ENCODE results near the gene SLC11A1.

Gene SLC11A1

DNA sequence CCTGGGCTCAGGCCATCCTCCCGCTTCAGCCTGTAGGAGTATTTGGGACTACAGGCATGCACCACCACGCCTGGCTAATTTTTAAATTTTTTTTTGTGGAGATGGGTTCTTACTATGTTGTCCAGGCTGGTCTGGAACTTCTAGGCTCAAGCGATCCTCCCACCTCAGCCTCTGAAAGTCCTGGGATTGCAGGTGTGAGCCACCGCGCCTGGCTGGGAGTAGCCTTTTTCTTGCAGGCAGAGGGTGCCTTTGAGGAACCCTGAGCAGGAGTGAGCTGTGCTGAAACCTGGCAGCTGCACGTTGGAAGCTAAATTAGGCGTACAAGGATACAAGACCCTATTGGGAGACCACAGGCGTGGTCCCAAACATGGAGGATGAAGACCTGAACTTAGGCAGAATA is 25.6 kb downstream of the SLC11A1 start:
- no peaks in the 10 kb centered on the region for H3K27me3 ChIP-seq (ENCODE audit: control insufficient read depth, insufficient read depth, low read length)
- peaks cover 22% of the 10 kb centered on the region for H3K4me1 ChIP-seq (ENCODE audit: control insufficient read depth, insufficient read depth, low read length)
- H3K9me3 ChIP-seq (ENCODE audit: control insufficient read depth, insufficient read depth, low read depth, low read length) = no peaks in the 10 kb centered on the region
- H3K4me3 ChIP-seq (ENCODE audit: low read depth, low read length) = no peak overlapping the region
- H3K27ac ChIP-seq (ENCODE audit: low read depth, low read length) = no peak overlapping the region
- peaks cover 14% of the 10 kb centered on the region for H3K36me3 ChIP-seq (ENCODE audit: control insufficient read depth, insufficient read depth, low read length)
- H3K9ac ChIP-seq (ENCODE audit: low read length) = no peak overlapping the region

- Histone ChIP-seq H3K27me3 (ENCODE audit: control insufficient read depth, insufficient read depth, low read length) (no peaks in the 10 kb centered on the region), H3K4me1 (ENCODE audit: control insufficient read depth, insufficient read depth, low read length) (peaks cover 10% of the 10 kb centered on the region), H3K27ac (ENCODE audit: low read depth, low read length) (no peak overlapping the region), H3K36me3 (ENCODE audit: control insufficient read depth, insufficient read depth, low read length) (no peaks in the 10 kb centered on the region), H3K4me3 (ENCODE audit: low read depth, low read length) (no peak overlapping the region), H3K9me3 (ENCODE audit: control insufficient read depth, insufficient read depth, low read depth, low read length) (no peaks in the 10 kb centered on the region), H3K9ac (ENCODE audit: low read length) (no peak overlapping the region)
Observed at GRCh38 chr2:218418321-218418716, 36.2 kb downstream of the SLC11A1 start.

DNA sequence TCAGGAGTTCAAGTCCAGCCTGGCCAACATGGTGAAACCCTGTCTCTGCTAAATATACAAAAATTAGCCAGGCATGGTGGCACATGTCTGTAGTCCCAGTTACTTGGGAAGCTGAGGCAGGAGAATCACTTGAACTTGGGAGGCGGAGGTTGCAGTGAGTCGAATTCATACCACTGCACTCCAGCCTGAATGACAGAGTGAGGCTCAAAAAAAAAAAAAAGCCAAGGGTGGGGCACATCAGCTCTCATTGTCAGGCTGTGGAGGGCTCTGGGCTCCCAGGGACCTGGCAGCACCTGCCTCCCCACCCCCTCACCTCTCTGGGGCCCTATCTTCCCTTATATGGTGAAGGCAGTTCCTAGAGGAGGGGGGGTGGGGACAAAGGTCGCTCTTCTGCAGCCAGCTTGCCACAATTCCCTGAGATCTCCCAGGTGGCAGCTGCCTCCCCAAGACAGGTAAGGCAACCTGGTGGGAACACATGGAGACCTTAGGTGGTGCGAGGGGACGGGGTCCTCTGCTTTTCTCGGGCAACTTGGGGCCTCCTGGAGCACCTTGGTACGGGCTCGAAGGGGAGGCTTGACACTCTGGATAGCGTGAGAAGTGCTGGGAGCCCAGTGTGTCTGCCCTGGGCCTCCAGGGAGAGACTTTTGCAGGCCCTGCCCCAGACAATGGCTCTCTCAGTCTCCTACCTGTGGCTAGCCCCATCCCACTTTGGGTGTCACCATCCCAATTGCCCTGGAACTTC is 36.8 kb downstream of the SLC11A1 start, which contains the start of gene VIL1:
TSS of gene VIL1 (plus strand) at position 407 of the 742 bp plus-strand sequence. CDS start 4,656 bp downstream, outside the sequence.
- H3K36me3 ChIP-seq (ENCODE audit: control insufficient read depth, insufficient read depth, low read length) = no peaks in the 10 kb centered on the region
- no peak within 1 kb of the TSS for H3K4me3 ChIP-seq (ENCODE audit: low read depth, low read length)
- H3K9me3 ChIP-seq (ENCODE audit: control insufficient read depth, insufficient read depth, low read depth, low read length) = no peaks in the 10 kb centered on the region
- H3K27ac ChIP-seq (ENCODE audit: low read depth, low read length) = no peak within 1 kb of the TSS
- peaks cover 10% of the 10 kb centered on the region for H3K4me1 ChIP-seq (ENCODE audit: control insufficient read depth, insufficient read depth, low read length)
- H3K9ac ChIP-seq (ENCODE audit: low read length) = no peak within 1 kb of the TSS
- H3K27me3 ChIP-seq (ENCODE audit: control insufficient read depth, insufficient read depth, low read length) = no peaks in the 10 kb centered on the region

DNA sequence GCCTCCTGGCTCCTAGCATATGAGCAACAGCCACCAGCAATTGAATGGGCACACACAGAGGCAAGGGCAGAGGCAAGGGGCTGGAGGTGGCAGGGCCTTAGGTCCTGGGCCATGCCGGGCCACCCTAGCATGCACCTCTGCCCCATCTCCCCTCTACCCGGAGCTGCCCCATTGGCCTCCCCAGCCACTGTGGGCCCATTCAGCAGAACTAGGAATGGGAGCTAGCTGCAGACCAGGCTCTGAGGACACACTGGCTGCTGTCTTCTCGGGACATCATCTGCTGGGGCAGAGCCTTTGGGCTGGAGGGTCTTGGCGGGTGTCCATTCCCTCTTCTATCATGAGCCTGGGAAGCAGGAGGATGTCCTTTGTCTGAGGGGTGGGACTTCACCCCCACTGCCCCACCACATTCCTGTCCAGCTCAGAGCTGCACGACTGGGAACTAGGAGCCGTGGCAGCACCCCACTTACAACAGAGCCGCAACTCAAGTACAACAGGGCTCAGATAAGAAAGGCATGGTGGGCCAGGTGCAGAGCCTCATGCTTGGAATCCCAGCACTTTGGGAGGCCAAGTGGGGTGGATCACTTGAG is 37.6 kb downstream of the SLC11A1 start:
- Histone ChIP-seq H3K27me3 (ENCODE audit: control insufficient read depth, insufficient read depth, low read length) (no peaks in the 10 kb centered on the region), H3K4me1 (ENCODE audit: control insufficient read depth, insufficient read depth, low read length) (peaks cover 10% of the 10 kb centered on the region), H3K9ac (ENCODE audit: low read length) (no peak overlapping the region), H3K9me3 (ENCODE audit: control insufficient read depth, insufficient read depth, low read depth, low read length) (no peaks in the 10 kb centered on the region), H3K36me3 (ENCODE audit: control insufficient read depth, insufficient read depth, low read length) (no peaks in the 10 kb centered on the region), H3K27ac (ENCODE audit: low read depth, low read length) (no peak overlapping the region), H3K4me3 (ENCODE audit: low read depth, low read length) (no peak overlapping the region)

- Histone ChIP-seq H3K4me3 (ENCODE audit: low read depth, low read length) (no peak overlapping the region), H3K27ac (ENCODE audit: low read depth, low read length) (no peak overlapping the region), H3K9me3 (ENCODE audit: control insufficient read depth, insufficient read depth, low read depth, low read length) (no peaks in the 10 kb centered on the region), H3K4me1 (ENCODE audit: control insufficient read depth, insufficient read depth, low read length) (peaks cover 10% of the 10 kb centered on the region), H3K9ac (ENCODE audit: low read length) (no peak overlapping the region), H3K27me3 (ENCODE audit: control insufficient read depth, insufficient read depth, low read length) (no peaks in the 10 kb centered on the region), H3K36me3 (ENCODE audit: control insufficient read depth, insufficient read depth, low read length) (no peaks in the 10 kb centered on the region)
Observed at GRCh38 chr2:218421027-218421426, 39.0 kb downstream of the SLC11A1 start.

DNA sequence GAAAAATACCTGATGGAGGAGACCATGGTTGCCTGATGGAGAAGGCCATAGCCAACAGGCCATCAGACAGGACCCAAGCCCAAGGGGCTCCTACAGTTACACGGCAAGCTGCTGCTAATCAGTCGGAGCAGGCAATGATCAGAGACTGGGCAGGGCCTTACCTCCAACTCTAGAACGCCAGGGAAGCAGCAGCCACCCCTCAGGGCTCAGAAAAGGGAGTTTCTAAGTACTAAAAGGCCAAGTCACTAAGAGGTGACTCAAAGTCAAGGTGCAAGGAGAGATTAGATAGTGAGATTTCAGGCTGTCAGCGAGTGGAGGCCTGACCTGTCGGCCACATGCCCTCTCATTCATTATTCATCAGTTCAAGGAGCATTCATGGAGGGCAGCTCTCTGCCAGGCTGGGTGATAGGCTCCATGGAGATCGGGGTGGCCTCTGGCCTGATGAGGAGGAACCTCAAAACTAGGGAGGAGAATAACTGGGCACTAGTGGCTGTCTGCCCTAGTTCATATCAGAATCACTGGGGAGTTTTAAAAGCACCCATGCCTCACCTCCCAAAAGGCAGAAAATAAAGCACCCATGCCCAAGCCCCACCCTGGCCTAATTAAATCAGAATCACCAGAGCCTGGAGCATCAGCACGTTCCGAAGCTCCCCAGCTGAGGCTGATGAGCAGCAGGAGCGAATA is 40.5 kb downstream of the SLC11A1 start:
- no peak overlapping the region for H3K4me3 ChIP-seq (ENCODE audit: low read depth, low read length)
- no peaks in the 10 kb centered on the region for H3K36me3 ChIP-seq (ENCODE audit: control insufficient read depth, insufficient read depth, low read length)
- no peaks in the 10 kb centered on the region for H3K27me3 ChIP-seq (ENCODE audit: control insufficient read depth, insufficient read depth, low read length)
- no peak overlapping the region for H3K27ac ChIP-seq (ENCODE audit: low read depth, low read length)
- H3K9me3 ChIP-seq (ENCODE audit: control insufficient read depth, insufficient read depth, low read depth, low read length) = no peaks in the 10 kb centered on the region
- H3K9ac ChIP-seq (ENCODE audit: low read length) = no peak overlapping the region
- peaks cover 10% of the 10 kb centered on the region for H3K4me1 ChIP-seq (ENCODE audit: control insufficient read depth, insufficient read depth, low read length)

DNA sequence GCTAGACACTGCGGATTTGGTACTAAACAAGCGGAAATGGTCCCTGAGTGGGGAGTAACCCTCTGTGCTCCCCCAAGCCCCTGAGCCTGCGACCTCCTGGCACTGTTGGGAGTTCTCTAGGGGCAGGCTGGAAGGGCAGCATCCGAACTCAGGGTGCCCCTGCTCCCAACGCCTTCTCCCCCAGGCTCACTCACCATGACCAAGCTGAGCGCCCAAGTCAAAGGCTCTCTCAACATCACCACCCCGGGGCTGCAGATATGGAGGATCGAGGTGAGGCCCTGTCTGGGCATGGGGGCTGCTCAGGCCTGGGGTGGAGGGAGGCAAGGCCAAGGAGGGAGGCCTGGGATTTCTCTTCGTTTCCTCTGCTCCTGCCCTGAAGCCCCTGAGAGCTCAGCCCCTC is 41.5 kb downstream of the SLC11A1 start:
- no peak overlapping the region for H3K9ac ChIP-seq (ENCODE audit: low read length)

DNA sequence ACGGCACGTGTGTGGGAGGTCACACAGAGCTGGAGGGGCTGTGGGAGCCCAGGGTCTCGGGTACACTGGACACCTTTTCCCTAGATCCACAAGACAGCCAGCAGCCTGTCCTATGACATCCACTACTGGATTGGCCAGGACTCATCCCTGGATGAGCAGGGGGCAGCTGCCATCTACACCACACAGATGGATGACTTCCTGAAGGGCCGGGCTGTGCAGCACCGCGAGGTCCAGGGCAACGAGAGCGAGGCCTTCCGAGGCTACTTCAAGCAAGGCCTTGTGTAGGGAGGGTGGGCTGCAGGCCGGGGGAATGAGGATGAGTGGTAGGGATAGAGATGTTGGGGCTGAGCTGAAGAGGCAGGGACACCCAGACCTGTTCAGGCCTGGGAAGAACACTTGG is 43.5 kb downstream of the SLC11A1 start:
- Histone ChIP-seq H3K27ac (ENCODE audit: low read depth, low read length) (no peak overlapping the region), H3K9me3 (ENCODE audit: control insufficient read depth, insufficient read depth, low read depth, low read length) (no peaks in the 10 kb centered on the region), H3K4me3 (ENCODE audit: low read depth, low read length) (no peak overlapping the region), H3K27me3 (ENCODE audit: control insufficient read depth, insufficient read depth, low read length) (no peaks in the 10 kb centered on the region), H3K4me1 (ENCODE audit: control insufficient read depth, insufficient read depth, low read length) (no peaks in the 10 kb centered on the region), H3K9ac (ENCODE audit: low read length) (no peak overlapping the region), H3K36me3 (ENCODE audit: control insufficient read depth, insufficient read depth, low read length) (no peaks in the 10 kb centered on the region)

More for the DNA sequence above, 41.5 kb downstream of the SLC11A1 start:
- Histone ChIP-seq H3K27ac (ENCODE audit: low read depth, low read length) (no peak overlapping the region), H3K4me1 (ENCODE audit: control insufficient read depth, insufficient read depth, low read length) (peaks cover 10% of the 10 kb centered on the region), H3K9me3 (ENCODE audit: control insufficient read depth, insufficient read depth, low read depth, low read length) (no peaks in the 10 kb centered on the region), H3K27me3 (ENCODE audit: control insufficient read depth, insufficient read depth, low read length) (no peaks in the 10 kb centered on the region), H3K4me3 (ENCODE audit: low read depth, low read length) (no peak overlapping the region), H3K36me3 (ENCODE audit: control insufficient read depth, insufficient read depth, low read length) (no peaks in the 10 kb centered on the region)

DNA sequence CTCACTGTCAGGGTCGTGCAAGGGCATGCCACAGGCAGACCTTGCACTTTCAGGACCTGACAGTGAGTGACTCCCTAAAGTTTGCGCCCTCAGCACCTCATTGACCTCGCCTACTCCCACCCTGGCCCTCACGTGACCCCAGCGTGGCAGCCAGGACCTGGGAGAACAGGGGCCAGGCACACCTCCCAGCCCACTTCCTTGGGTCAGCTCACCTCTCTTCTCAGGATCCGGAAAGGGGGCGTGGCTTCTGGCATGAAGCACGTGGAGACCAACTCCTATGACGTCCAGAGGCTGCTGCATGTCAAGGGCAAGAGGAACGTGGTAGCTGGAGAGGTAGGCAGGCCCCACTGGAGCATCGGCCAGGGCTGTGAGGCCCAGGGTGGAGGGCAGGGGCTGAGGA is 45.7 kb downstream of the SLC11A1 start:
- Histone ChIP-seq H3K4me1 (ENCODE audit: control insufficient read depth, insufficient read depth, low read length) (no peaks in the 10 kb centered on the region), H3K9me3 (ENCODE audit: control insufficient read depth, insufficient read depth, low read depth, low read length) (no peaks in the 10 kb centered on the region), H3K27me3 (ENCODE audit: control insufficient read depth, insufficient read depth, low read length) (no peaks in the 10 kb centered on the region), H3K9ac (ENCODE audit: low read length) (no peak overlapping the region), H3K36me3 (ENCODE audit: control insufficient read depth, insufficient read depth, low read length) (no peaks in the 10 kb centered on the region), H3K4me3 (ENCODE audit: low read depth, low read length) (no peak overlapping the region), H3K27ac (ENCODE audit: low read depth, low read length) (no peak overlapping the region)

DNA sequence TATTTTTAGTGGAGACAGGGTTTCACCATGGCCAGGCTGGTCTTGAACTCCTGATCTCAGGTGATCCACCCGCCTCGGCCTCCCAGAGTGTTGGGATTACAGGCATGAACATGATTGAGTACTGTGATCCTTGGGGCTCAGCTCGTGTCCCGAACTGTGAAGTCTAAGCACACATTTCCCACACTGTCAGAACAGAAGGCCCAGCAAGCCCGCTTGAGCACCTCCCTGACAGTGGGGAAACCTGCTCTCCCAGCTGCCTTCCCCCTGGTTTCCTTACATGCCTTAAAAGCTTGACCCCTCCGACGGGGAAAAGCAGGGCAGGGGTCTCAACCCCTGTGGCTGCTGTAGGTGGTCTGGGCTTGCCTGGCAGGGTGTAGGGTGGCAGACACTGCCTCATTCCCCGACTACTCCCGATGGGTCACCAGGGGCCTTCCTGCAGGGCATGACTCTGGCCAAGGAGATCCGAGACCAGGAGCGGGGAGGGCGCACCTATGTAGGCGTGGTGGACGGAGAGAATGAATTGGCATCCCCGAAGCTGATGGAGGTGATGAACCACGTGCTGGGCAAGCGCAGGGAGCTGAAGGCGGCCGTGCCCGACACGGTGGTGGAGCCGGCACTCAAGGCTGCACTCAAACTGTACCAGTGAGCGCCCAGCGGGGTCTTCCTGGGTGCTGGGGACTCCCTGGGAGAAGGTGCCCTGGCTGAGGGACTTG is 46.9 kb downstream of the SLC11A1 start:
- H3K9ac ChIP-seq (ENCODE audit: low read length) = no peak overlapping the region
- H3K27me3 ChIP-seq (ENCODE audit: control insufficient read depth, insufficient read depth, low read length) = no peaks in the 10 kb centered on the region

More for the DNA sequence above, 46.9 kb downstream of the SLC11A1 start:
- Histone ChIP-seq H3K9me3 (ENCODE audit: control insufficient read depth, insufficient read depth, low read depth, low read length) (no peaks in the 10 kb centered on the region), H3K27ac (ENCODE audit: low read depth, low read length) (no peak overlapping the region), H3K36me3 (ENCODE audit: control insufficient read depth, insufficient read depth, low read length) (no peaks in the 10 kb centered on the region), H3K4me1 (ENCODE audit: control insufficient read depth, insufficient read depth, low read length) (no peaks in the 10 kb centered on the region), H3K4me3 (ENCODE audit: low read depth, low read length) (no peak overlapping the region)
